IMR-90 (cell line): ENCODE data around the gene CYRIA. TPM values are rescaled to one million over a fixed set of nuclear protein-coding genes. Genes with fewer than 3 reads are reported as not detected.

ENCODE experiments used
- ATAC-seq: fragments of 200-7000 bp; cut with Tn5 transposase; 2 replicates; pipeline ENCODE4 v1.9.1; 2020; ENCODE audit warnings: low read depth, mild to moderate bottlenecking, moderate library complexity
- BruUV-seq: library from RNA; stranded (reverse); fragments of 400-500 nt; replicated peaks from 2 replicates; lab custom pipeline; 2021; lab: Mats Ljungman, UMichigan
- CTCF ChIA-PET: fragments of 300-600 bp; formaldehyde crosslinking; extraction: SDS; loops from one replicate; lab custom pipeline; 2021; ENCODE audit warnings: antibody characterized with exemption; lab: Yijun Ruan, JAX
- POLR2A ChIA-PET: fragments of 300-600 bp; sonication (Branson Sonifier 250); formaldehyde crosslinking; loops from one replicate; lab custom pipeline; 2022; ENCODE audit warnings: antibody characterized with exemption; ENCODE audit not compliant: unreplicated experiment; lab: Charles Lee
- DNase-seq: peaks from one replicate; pipeline ENCODE4 v3.0.0; 2013
- H2AFZ ChIP-seq: replicated peaks from 2 replicates; pipeline ENCODE3; 2013; ENCODE audit warnings: low read length, mild to moderate bottlenecking; ENCODE audit not compliant: poor library complexity
- H2AK5ac ChIP-seq: 2 replicates; pipeline ENCODE4 v1.6.1; 2013; ENCODE audit warnings: low read depth, low read length, inconsistent platforms
- H2AK9ac ChIP-seq: replicated peaks from 2 replicates; pipeline ENCODE3; 2013; ENCODE audit warnings: mild to moderate bottlenecking, low read depth, low read length, moderate library complexity; ENCODE audit not compliant: poor library complexity
- H2BK120ac ChIP-seq: 2 replicates; pipeline ENCODE4 v1.6.1; 2013; ENCODE audit warnings: low read depth, low read length, inconsistent platforms
- H2BK15ac ChIP-seq: 3 replicates; pipeline ENCODE4 v1.6.1; 2013; ENCODE audit warnings: low read depth, low read length, inconsistent platforms
- H2BK20ac ChIP-seq: 2 replicates; pipeline ENCODE4 v1.6.1; 2013; ENCODE audit warnings: low read depth, mild to moderate bottlenecking, inconsistent platforms, low read length, moderate library complexity
- H2BK5ac ChIP-seq: 2 replicates; pipeline ENCODE4 v1.6.1; 2013; ENCODE audit warnings: mild to moderate bottlenecking, low read depth, low read length, inconsistent platforms; ENCODE audit not compliant: poor library complexity, severe bottlenecking
- H3K14ac ChIP-seq: replicated peaks from 2 replicates; pipeline ENCODE4 v1.6.1; 2013; ENCODE audit warnings: low read depth, low read length, inconsistent platforms
- H3K18ac ChIP-seq: 2 replicates; pipeline ENCODE4 v1.6.1; 2013; ENCODE audit warnings: low read depth, low read length, control low read depth
- H3K23ac ChIP-seq: 2 replicates; pipeline ENCODE4 v1.6.1; 2013; ENCODE audit warnings: low read depth, low read length, inconsistent platforms
- H3K27ac ChIP-seq: 2 replicates; pipeline ENCODE4 v1.5.1; 2013; ENCODE audit warnings: mild to moderate bottlenecking, control low read depth, low read length; ENCODE audit not compliant: insufficient read depth
- H3K27me3 ChIP-seq: 2 replicates; pipeline ENCODE4 v1.6.1; 2013; ENCODE audit warnings: low read length; ENCODE audit not compliant: control insufficient read depth, insufficient read depth
- H3K36me3 ChIP-seq: 2 replicates; pipeline ENCODE4 v1.6.1; 2013; ENCODE audit warnings: low read length, mixed read lengths; ENCODE audit not compliant: control insufficient read depth, insufficient read depth
- H3K4ac ChIP-seq: 2 replicates; pipeline ENCODE4 v1.6.1; 2013; ENCODE audit warnings: low read depth, low read length, inconsistent platforms
- H3K4me1 ChIP-seq: 2 replicates; pipeline ENCODE4 v1.6.1; 2013; ENCODE audit warnings: low read length, mixed read lengths; ENCODE audit not compliant: control insufficient read depth, insufficient read depth
- H3K4me2 ChIP-seq: 2 replicates; pipeline ENCODE4 v1.6.1; 2013; ENCODE audit warnings: low read depth, mild to moderate bottlenecking, control low read depth, low read length, moderate library complexity
- H3K4me3 ChIP-seq: 2 replicates; pipeline ENCODE4 v1.5.1; 2013; ENCODE audit warnings: low read depth, mild to moderate bottlenecking, control low read depth, low read length, moderate library complexity; ENCODE audit not compliant: insufficient read depth
- H3K56ac ChIP-seq: 2 replicates; pipeline ENCODE4 v1.6.1; 2013; ENCODE audit warnings: low read length, inconsistent platforms; ENCODE audit not compliant: insufficient read depth; ENCODE audit errors: extremely low read depth
- H3K79me1 ChIP-seq, 2 experiments: 2 replicates each; pipeline ENCODE4 v1.6.1; 2013; ENCODE audit warnings: low read length in 2 of 2, inconsistent platforms in 1 of 2, low read depth in 1 of 2
- H3K9ac ChIP-seq: 2 replicates; pipeline ENCODE4 v1.6.1; 2013; ENCODE audit warnings: low read depth, low read length, control low read depth
- H3K9me1 ChIP-seq: 2 replicates; pipeline ENCODE4 v1.6.1; 2013; ENCODE audit warnings: low read length, inconsistent platforms; ENCODE audit not compliant: insufficient read depth
- H3K9me3 ChIP-seq: 2 replicates; pipeline ENCODE4 v1.6.1; 2013; ENCODE audit warnings: low read length; ENCODE audit not compliant: control insufficient read depth, insufficient read depth
- H4K20me1 ChIP-seq: 2 replicates; pipeline ENCODE4 v1.6.1; 2013; ENCODE audit warnings: low read length, inconsistent platforms; ENCODE audit not compliant: insufficient read depth
- H4K5ac ChIP-seq: 2 replicates; pipeline ENCODE4 v1.6.1; 2013; ENCODE audit warnings: mild to moderate bottlenecking, low read depth, low read length, control low read depth
- H4K8ac ChIP-seq, 2 experiments: 2 replicates each; pipeline ENCODE4 v1.6.1; 2013; ENCODE audit warnings: low read depth in 2 of 2, low read length in 2 of 2, control low read depth in 1 of 2, inconsistent platforms in 1 of 2
- H4K91ac ChIP-seq: 2 replicates; pipeline ENCODE4 v1.6.1; 2013; ENCODE audit warnings: low read depth, low read length, inconsistent platforms; ENCODE audit not compliant: insufficient read depth
- MAFK ChIP-seq: IDR thresholded peaks from 2 replicates; pipeline ENCODE4 v1.6.1; 2012; ENCODE audit warnings: low read depth, low read length, improper control_type of control experiment
- POLR2A ChIP-seq: IDR thresholded peaks from 2 replicates; pipeline ENCODE4 v1.6.1; 2012; ENCODE audit warnings: mild to moderate bottlenecking, low read depth, low read length
- RCOR1 ChIP-seq: IDR thresholded peaks from 2 replicates; pipeline ENCODE4 v1.6.1; 2012; ENCODE audit warnings: mild to moderate bottlenecking, low read length, improper control_type of control experiment; ENCODE audit not compliant: insufficient replicate concordance
- WGBS, 2 experiments: methylation state at CpG; one replicate each; pipeline versions ENCODE4 v1.1.5 to v1.1.7; 2013; ENCODE audit warnings: missing lambda C conversion rate in 2 of 2; ENCODE audit not compliant: insufficient read length in 1 of 2; ENCODE audit errors: extremely low coverage in 2 of 2; 5-methylcytosine and 5-hydroxymethylcytosine counted together
- dilution Hi-C: fragments of 300-500 bp; cut with HindIII; formaldehyde crosslinking; loops from one replicate; pipeline ENCODE4 v1.14.3; 2018; ENCODE audit warnings: low sequenced_read_pairs; ENCODE audit not compliant: unreplicated experiment
- in situ Hi-C: fragments of 300-500 bp; cut with MboI; formaldehyde crosslinking; loops from 3 replicates; pipeline ENCODE4 v1.14.3; 2019; ENCODE audit warnings: low sequenced_read_pairs, inconsistent platforms, mixed read lengths
- intact Hi-C: fragments of 100-400 bp; cut with micrococcal nuclease; formaldehyde crosslinking; loops from 2 replicates; pipeline ENCODE4 v1.10.0; 2022
- polyA plus RNA-seq, 3 experiments: library from polyadenylated mRNA; depleted of rRNA; stranded (reverse); fragments of >200 nt; gene quantifications; 2 replicates each; pipeline ENCODE4 v1.2.3, GENCODE V29; 2012; ENCODE audit warnings: low replicate concordance in 1 of 3
- total RNA-seq: library from RNA; depleted of rRNA; stranded (reverse); fragments of >200 nt; gene quantifications from 2 replicates; pipeline ENCODE4 v1.2.3, GENCODE V29; 2012

CYRIA gene
- total and polyA plus RNA-seq, 2 of the 4 experiments (the other 2 are of a cell fraction): 1.7 to 3.8 TPM

- Histone ChIP-seq H3K9me1 (peaks cover 11% of the 10 kb centered on the region; the same call in 1 of the 2 replicates), H2AFZ (peak overlapping the region; percentile 77), H3K23ac (peak overlapping the region; percentile 62; the same call in 1 of the 2 replicates), H2AK5ac (peak overlapping the region; percentile 40; the same call in 1 of the 2 replicates), H2BK120ac (peak overlapping the region; percentile 94), H3K56ac (peak overlapping the region; percentile 27; the same call in 1 of the 2 replicates), H3K79me1 (peaks cover 2 to 6% of the 10 kb centered on the region in 2 experiments; a peak in 1 of 4 replicates), H4K8ac (peak overlapping the region; percentile 55 to 90; a peak in 3 of 4 replicates), H3K4ac (peak overlapping the region; percentile 92), H3K27me3 (no peaks in the 10 kb centered on the region), H3K4me1 (peaks cover 30% of the 10 kb centered on the region), H2BK5ac (peak overlapping the region; percentile 73), H3K9ac (peak overlapping the region; percentile 25; the same call in 1 of the 2 replicates), H3K27ac (peak overlapping the region; percentile 91), H2AK9ac (peak overlapping the region; percentile 87), H3K9me3 (no peaks in the 10 kb centered on the region), H3K4me2 (no peak overlapping the region), H3K4me3 (no peak overlapping the region), H3K14ac (peak overlapping the region; percentile 86), H4K20me1 (no peaks in the 10 kb centered on the region; the same call in 1 of the 2 replicates), H3K18ac (peak overlapping the region; percentile 89), H3K36me3 (no peaks in the 10 kb centered on the region), H4K91ac (peak overlapping the region; percentile 87), H4K5ac (peak overlapping the region; percentile 81), H2BK20ac (peak overlapping the region; percentile 79), H2BK15ac (peak overlapping the region; percentile 30; the same call in 2 of the 3 replicates)
- DNase-seq (no peak), ATAC-seq (peak; percentile 61)
- ChIA-PET POLR2A (no interaction called here), CTCF (interaction anchor here (1.8 kb wide), 1 partner anchor 17 kb away, joined by 4 read pairs; no protein-coding TSS in a partner anchor)
- no peak for TF ChIP-seq POLR2A
- no peak for TF ChIP-seq MAFK
- no peak for TF ChIP-seq RCOR1
- BruUV-seq: no TSS peak
- in situ Hi-C loops: no loop called here
- intact Hi-C loops: no loop called here
- dilution Hi-C loops: no loop called here
- 67% methylated on average over 1 of the region's 2 CpGs; no CpG with 5 or more reads in 1 of the 2 experiments for whole genome bisulfite sequencing, 2 experiments
Observed at GRCh38 chr2:16653083-16653375, 12.6 kb downstream of the CYRIA start.
